ENCODE results near the gene ACAN. TPM values are rescaled to one million over a fixed set of nuclear protein-coding genes. Genes with fewer than 3 reads are reported as not detected.

ACAN gene
- polyA plus RNA-seq, 3 donors, result not detected

DNA sequence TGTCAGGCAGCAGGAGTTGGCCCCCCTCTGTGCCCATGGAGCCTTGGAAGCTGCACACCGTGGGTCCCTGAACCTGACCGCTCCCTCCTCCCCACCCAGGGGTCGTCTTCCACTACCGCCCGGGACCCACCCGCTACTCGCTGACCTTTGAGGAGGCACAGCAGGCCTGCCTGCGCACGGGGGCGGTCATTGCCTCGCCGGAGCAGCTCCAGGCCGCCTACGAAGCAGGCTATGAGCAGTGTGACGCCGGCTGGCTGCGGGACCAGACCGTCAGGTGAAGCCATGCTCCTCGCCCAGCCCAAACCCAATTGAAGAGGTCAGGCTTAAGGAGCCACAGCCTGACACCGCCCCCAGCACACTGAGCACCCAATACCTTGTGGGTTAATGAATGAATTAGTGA, 43.9 kb downstream of the ACAN start:
- Histone ChIP-seq H3K4me2 (replicated peaks; ENCODE audit: extremely low read depth, low read length, poor library complexity, severe bottlenecking) (no peak overlapping the region), H4K20me1 (ENCODE audit: insufficient read depth, low read length) (no peaks in the 10 kb centered on the region), H2AFZ (ENCODE audit: insufficient read depth, low read depth, low read length, poor library complexity, severe bottlenecking) (no peak overlapping the region), H3K4me3 (replicated peaks in 1 of 3; ENCODE audit: low read depth in 2 of 3, low read length in 3 of 3) (no peak overlapping the region), H3K9me3 (replicated peaks in 1 of 2; ENCODE audit: control insufficient read depth in 1 of 2, insufficient read depth in 1 of 2, low read length in 2 of 2) (no peaks in the 10 kb centered on the region), H3K79me2 (ENCODE audit: insufficient read depth, low read length) (no peaks in the 10 kb centered on the region), H3K9ac (ENCODE audit: insufficient read depth, low read length, poor library complexity, severe bottlenecking) (no peak overlapping the region), H3K4me1 (ENCODE audit: control insufficient read depth in 1 of 2, insufficient read depth in 2 of 2, low read length in 2 of 2) (no peaks in the 10 kb centered on the region), H3K27ac (ENCODE audit: low read depth in 1 of 2, low read length in 2 of 2) (no peak overlapping the region), H3K36me3 (replicated peaks in 1 of 2; ENCODE audit: control insufficient read depth in 1 of 2, insufficient read depth in 2 of 2, low read length in 2 of 2) (no peaks in the 10 kb centered on the region), H3K27me3 (ENCODE audit: control insufficient read depth in 2 of 2, insufficient read depth in 2 of 2, low read length in 2 of 2) (no peaks in the 10 kb centered on the region)
- no peak overlapping the region for H3K4me3 Mint-ChIP-seq
- no peak overlapping the region for H3K27ac Mint-ChIP-seq
- no peaks in the 10 kb centered on the region for H3K36me3 Mint-ChIP-seq
- intact Hi-C loops (cut with micrococcal nuclease), result no loop called here
- H3K27me3 Mint-ChIP-seq (ENCODE audit: low read depth in 3 of 3), result peaks cover 0 to 9% (median 1%) of the 10 kb centered on the region in 3 donors
- TF ChIP-seq, protein P1, sequence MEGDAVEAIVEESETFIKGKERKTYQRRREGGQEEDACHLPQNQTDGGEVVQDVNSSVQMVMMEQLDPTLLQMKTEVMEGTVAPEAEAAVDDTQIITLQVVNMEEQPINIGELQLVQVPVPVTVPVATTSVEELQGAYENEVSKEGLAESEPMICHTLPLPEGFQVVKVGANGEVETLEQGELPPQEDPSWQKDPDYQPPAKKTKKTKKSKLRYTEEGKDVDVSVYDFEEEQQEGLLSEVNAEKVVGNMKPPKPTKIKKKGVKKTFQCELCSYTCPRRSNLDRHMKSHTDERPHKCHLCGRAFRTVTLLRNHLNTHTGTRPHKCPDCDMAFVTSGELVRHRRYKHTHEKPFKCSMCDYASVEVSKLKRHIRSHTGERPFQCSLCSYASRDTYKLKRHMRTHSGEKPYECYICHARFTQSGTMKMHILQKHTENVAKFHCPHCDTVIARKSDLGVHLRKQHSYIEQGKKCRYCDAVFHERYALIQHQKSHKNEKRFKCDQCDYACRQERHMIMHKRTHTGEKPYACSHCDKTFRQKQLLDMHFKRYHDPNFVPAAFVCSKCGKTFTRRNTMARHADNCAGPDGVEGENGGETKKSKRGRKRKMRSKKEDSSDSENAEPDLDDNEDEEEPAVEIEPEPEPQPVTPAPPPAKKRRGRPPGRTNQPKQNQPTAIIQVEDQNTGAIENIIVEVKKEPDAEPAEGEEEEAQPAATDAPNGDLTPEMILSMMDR (IDR thresholded peaks at IDR 0.05), result no peak
- DNase-seq, result no peak
- H3K9me3 Mint-ChIP-seq, result no peaks in the 10 kb centered on the region
- no peaks in the 10 kb centered on the region for H3K4me1 Mint-ChIP-seq
- WGBS (ENCODE audit: insufficient coverage), result 93% methylated on average over 17 of the region's 20 CpGs

DNA sequence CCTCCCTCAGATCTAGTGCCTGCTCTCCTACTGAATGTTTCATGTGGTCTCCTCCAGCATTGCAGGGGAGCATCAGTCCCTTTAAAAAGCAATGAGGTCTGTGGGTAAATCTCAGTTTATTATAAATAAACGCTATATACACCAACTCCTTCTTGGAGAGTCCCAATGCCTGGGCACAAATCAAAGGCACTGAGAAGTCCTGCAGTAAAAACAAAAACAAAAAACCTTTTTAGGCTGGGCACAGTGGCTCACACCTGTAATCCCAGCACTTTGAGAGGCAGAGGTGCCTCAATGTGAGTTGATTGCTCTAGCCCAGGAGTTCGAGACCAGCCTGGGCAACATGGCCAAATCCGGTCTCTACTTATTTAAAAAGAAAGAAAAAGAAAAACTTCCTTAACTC, 45.0 kb downstream of the ACAN start:
- no peaks in the 10 kb centered on the region for H3K79me2 ChIP-seq (ENCODE audit: insufficient read depth, low read length)
- no peaks in the 10 kb centered on the region for H3K27me3 ChIP-seq (ENCODE audit: control insufficient read depth in 2 of 2, insufficient read depth in 2 of 2, low read length in 2 of 2)
- no peak overlapping the region for H3K4me3 ChIP-seq (replicated peaks in 1 of 3; ENCODE audit: low read depth in 2 of 3, low read length in 3 of 3)
- no peak overlapping the region for H3K4me2 ChIP-seq (replicated peaks; ENCODE audit: extremely low read depth, low read length, poor library complexity, severe bottlenecking)
- intact Hi-C loops (cut with micrococcal nuclease), result no loop called here
- Mint-ChIP-seq H3K36me3 (no peaks in the 10 kb centered on the region), H3K4me3 (no peak overlapping the region), H3K27ac (no peak overlapping the region), H3K4me1 (no peaks in the 10 kb centered on the region), H3K9me3 (no peaks in the 10 kb centered on the region), H3K27me3 (ENCODE audit: low read depth in 3 of 3) (peaks cover 0 to 11% (median 1%) of the 10 kb centered on the region in 3 donors)
- H4K20me1 ChIP-seq (ENCODE audit: insufficient read depth, low read length), result no peaks in the 10 kb centered on the region
- 87% methylated on average over 2 of the region's 3 CpGs for WGBS (ENCODE audit: insufficient coverage)
- H2AFZ ChIP-seq (ENCODE audit: insufficient read depth, low read depth, low read length, poor library complexity, severe bottlenecking), result no peak overlapping the region
- DNase-seq, result no peak
- H3K4me1 ChIP-seq (ENCODE audit: control insufficient read depth in 1 of 2, insufficient read depth in 2 of 2, low read length in 2 of 2), result no peaks in the 10 kb centered on the region
- no peaks in the 10 kb centered on the region for H3K36me3 ChIP-seq (replicated peaks in 1 of 2; ENCODE audit: control insufficient read depth in 1 of 2, insufficient read depth in 2 of 2, low read length in 2 of 2)
- no peaks in the 10 kb centered on the region for H3K9me3 ChIP-seq (replicated peaks in 1 of 2; ENCODE audit: control insufficient read depth in 1 of 2, insufficient read depth in 1 of 2, low read length in 2 of 2)
- no peak overlapping the region for H3K27ac ChIP-seq (ENCODE audit: low read depth in 1 of 2, low read length in 2 of 2)
- H3K9ac ChIP-seq (ENCODE audit: insufficient read depth, low read length, poor library complexity, severe bottlenecking), result no peak overlapping the region
- TF ChIP-seq, protein P1 (IDR thresholded peaks at IDR 0.05), result no peak

Data from CD14-positive monocyte (primary cell).